Neural crest cell (in vitro differentiated cells): Measurements from ENCODE around the gene ZNF24. TPM values are rescaled to one million over a fixed set of nuclear protein-coding genes. Genes with fewer than 3 reads are reported as not detected.

Experiments
- DNase-seq: peaks from one replicate; pipeline ENCODE4 v3.0.0; 2021; ENCODE audit warnings: low read depth, mixed read lengths, low spot score
- H3K27ac Mint-ChIP-seq: one replicate; pipeline ENCODE4 v1.8.0; 2021; ENCODE audit warnings: mild to moderate bottlenecking, mixed read lengths; ENCODE audit not compliant: unreplicated experiment
- H3K27me3 Mint-ChIP-seq: 2 replicates; pipeline ENCODE4 v1.8.0; 2021; ENCODE audit warnings: low read depth, mild to moderate bottlenecking, mixed read lengths
- H3K36me3 Mint-ChIP-seq: 2 replicates; pipeline ENCODE4 v1.8.0; 2021; ENCODE audit warnings: low read depth, mild to moderate bottlenecking, mixed read lengths
- H3K4me1 Mint-ChIP-seq: 2 replicates; pipeline ENCODE4 v1.8.0; 2021; ENCODE audit warnings: mixed read lengths
- H3K4me3 Mint-ChIP-seq: one replicate; pipeline ENCODE4 v1.8.0; 2021; ENCODE audit warnings: mild to moderate bottlenecking, mixed read lengths
- H3K9me3 Mint-ChIP-seq: 2 replicates; pipeline ENCODE4 v1.8.0; 2021; ENCODE audit warnings: mixed read lengths
- CTCF ChIP-seq: fragments of 200-600 bp; sonication (generic); conservative IDR thresholded peaks from 2 replicates; pipeline ENCODE4 v1.5.0; 2021; ENCODE audit warnings: antibody characterized with exemption, mild to moderate bottlenecking
- total RNA-seq: library from RNA; stranded (reverse); gene quantifications from 2 replicates; pipeline ENCODE4 v1.2.1, GENCODE V29; 2021

ZNF24 gene
- total RNA-seq, 1 donor from 2014 or later = 89.3 TPM

- no peaks in the 10 kb centered on the region for H3K36me3 Mint-ChIP-seq
- H3K9me3 Mint-ChIP-seq = peaks cover 3% of the 10 kb centered on the region
- peaks cover 26% of the 10 kb centered on the region for H3K27me3 Mint-ChIP-seq
- H3K4me3 Mint-ChIP-seq = peak overlapping the region; percentile 86
- H3K27ac Mint-ChIP-seq = no peak overlapping the region
- TF ChIP-seq CTCF = no peak
- peaks cover 11% of the 10 kb centered on the region for H3K4me1 Mint-ChIP-seq
- DNase-seq = no peak
Observed at GRCh38 chr18:35377875-35378573, 33.8 kb upstream of the ZNF24 start.

- H3K27ac Mint-ChIP-seq = no peak within 1 kb of the TSS
- peaks cover 11% of the 10 kb centered on the region for H3K4me1 Mint-ChIP-seq
- no peak for TF ChIP-seq CTCF
- H3K36me3 Mint-ChIP-seq = no peaks in the 10 kb centered on the region
- no peaks in the 10 kb centered on the region for H3K9me3 Mint-ChIP-seq
- H3K4me3 Mint-ChIP-seq = peak within 1 kb of the TSS; percentile 90
- peak; percentile 63 for DNase-seq
- H3K27me3 Mint-ChIP-seq = peaks cover 26% of the 10 kb centered on the region
Observed at GRCh38 chr18:35376742-35377695, 32.8 kb upstream of the ZNF24 start, which contains the start of gene ZNF396. Gene ZNF396, minus strand, starts transcription at chr18:35377337. Its CDS starts 3,045 bp downstream, at chr18:35374292.

GRCh38 chr18:35376393-35376741 lies 32.1 kb upstream of the ZNF24 start:
- DNase-seq = peak; percentile 7

GRCh38 chr18:35374708-35375107 lies 30.5 kb upstream of the ZNF24 start:
- peaks cover 11% of the 10 kb centered on the region for H3K4me1 Mint-ChIP-seq
- H3K27ac Mint-ChIP-seq = no peak overlapping the region
- H3K27me3 Mint-ChIP-seq = peaks cover 25% of the 10 kb centered on the region
- no peaks in the 10 kb centered on the region for H3K36me3 Mint-ChIP-seq
- no peaks in the 10 kb centered on the region for H3K9me3 Mint-ChIP-seq
- peak overlapping the region; percentile 58 for H3K4me3 Mint-ChIP-seq
- no peak for DNase-seq
- TF ChIP-seq CTCF = no peak

More at GRCh38 chr18:35376393-35376741, 32.1 kb upstream of the ZNF24 start:
- Mint-ChIP-seq H3K4me3 (peak overlapping the region; percentile 90), H3K27me3 (peaks cover 26% of the 10 kb centered on the region), H3K27ac (no peak overlapping the region), H3K9me3 (no peaks in the 10 kb centered on the region), H3K4me1 (peaks cover 11% of the 10 kb centered on the region), H3K36me3 (no peaks in the 10 kb centered on the region)
- peak; percentile 28 for TF ChIP-seq CTCF

GRCh38 chr18:35371412-35372195 lies 27.4 kb upstream of the ZNF24 start:
- no peak for TF ChIP-seq CTCF
- Mint-ChIP-seq H3K9me3 (no peaks in the 10 kb centered on the region), H3K27me3 (no peaks in the 10 kb centered on the region), H3K4me3 (no peak overlapping the region), H3K36me3 (no peaks in the 10 kb centered on the region), H3K27ac (no peak overlapping the region), H3K4me1 (peaks cover 5% of the 10 kb centered on the region)
- DNase-seq = no peak
